HL-60 (cell line): ENCODE measurements around the gene SLC37A3.
"Not testable (repeated sequence)": the region's sequence is repeated elsewhere in the genome, so short reads cannot be mapped to it uniquely, and the experiment has no call there.

Experiments
- TF ChIP-seq, protein P1 (sequence below): IDR thresholded peaks from one replicate; pipeline ENCODE4 v1.5.1; 2011; ENCODE audit warnings: low read length, control low read depth, inconsistent platforms; ENCODE audit not compliant: insufficient read depth
- TF ChIP-seq, protein P2 (sequence below): IDR thresholded peaks from 2 replicates; pipeline ENCODE4 v1.6.1; 2012; ENCODE audit warnings: low read depth; ENCODE audit not compliant: insufficient replicate concordance

- TF ChIP-seq, protein P1, sequence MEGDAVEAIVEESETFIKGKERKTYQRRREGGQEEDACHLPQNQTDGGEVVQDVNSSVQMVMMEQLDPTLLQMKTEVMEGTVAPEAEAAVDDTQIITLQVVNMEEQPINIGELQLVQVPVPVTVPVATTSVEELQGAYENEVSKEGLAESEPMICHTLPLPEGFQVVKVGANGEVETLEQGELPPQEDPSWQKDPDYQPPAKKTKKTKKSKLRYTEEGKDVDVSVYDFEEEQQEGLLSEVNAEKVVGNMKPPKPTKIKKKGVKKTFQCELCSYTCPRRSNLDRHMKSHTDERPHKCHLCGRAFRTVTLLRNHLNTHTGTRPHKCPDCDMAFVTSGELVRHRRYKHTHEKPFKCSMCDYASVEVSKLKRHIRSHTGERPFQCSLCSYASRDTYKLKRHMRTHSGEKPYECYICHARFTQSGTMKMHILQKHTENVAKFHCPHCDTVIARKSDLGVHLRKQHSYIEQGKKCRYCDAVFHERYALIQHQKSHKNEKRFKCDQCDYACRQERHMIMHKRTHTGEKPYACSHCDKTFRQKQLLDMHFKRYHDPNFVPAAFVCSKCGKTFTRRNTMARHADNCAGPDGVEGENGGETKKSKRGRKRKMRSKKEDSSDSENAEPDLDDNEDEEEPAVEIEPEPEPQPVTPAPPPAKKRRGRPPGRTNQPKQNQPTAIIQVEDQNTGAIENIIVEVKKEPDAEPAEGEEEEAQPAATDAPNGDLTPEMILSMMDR: not testable (repeated sequence)
- TF ChIP-seq, protein P2, sequence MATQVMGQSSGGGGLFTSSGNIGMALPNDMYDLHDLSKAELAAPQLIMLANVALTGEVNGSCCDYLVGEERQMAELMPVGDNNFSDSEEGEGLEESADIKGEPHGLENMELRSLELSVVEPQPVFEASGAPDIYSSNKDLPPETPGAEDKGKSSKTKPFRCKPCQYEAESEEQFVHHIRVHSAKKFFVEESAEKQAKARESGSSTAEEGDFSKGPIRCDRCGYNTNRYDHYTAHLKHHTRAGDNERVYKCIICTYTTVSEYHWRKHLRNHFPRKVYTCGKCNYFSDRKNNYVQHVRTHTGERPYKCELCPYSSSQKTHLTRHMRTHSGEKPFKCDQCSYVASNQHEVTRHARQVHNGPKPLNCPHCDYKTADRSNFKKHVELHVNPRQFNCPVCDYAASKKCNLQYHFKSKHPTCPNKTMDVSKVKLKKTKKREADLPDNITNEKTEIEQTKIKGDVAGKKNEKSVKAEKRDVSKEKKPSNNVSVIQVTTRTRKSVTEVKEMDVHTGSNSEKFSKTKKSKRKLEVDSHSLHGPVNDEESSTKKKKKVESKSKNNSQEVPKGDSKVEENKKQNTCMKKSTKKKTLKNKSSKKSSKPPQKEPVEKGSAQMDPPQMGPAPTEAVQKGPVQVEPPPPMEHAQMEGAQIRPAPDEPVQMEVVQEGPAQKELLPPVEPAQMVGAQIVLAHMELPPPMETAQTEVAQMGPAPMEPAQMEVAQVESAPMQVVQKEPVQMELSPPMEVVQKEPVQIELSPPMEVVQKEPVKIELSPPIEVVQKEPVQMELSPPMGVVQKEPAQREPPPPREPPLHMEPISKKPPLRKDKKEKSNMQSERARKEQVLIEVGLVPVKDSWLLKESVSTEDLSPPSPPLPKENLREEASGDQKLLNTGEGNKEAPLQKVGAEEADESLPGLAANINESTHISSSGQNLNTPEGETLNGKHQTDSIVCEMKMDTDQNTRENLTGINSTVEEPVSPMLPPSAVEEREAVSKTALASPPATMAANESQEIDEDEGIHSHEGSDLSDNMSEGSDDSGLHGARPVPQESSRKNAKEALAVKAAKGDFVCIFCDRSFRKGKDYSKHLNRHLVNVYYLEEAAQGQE: not testable (repeated sequence)
These were observed 59.4 kb downstream of the SLC37A3 start for GRCh38 chr7:140338959-140339358.
